LNCaP clone FGC (cell line): ENCODE results near the gene SNAP47.

Experiments
- DNase-seq: peaks from one replicate; pipeline ENCODE4 v3.0.0-alpha.2; 2011; ENCODE audit warnings: low read depth
- H3K4me3 ChIP-seq: 2 replicates; pipeline ENCODE4 v1.5.1; 2011; ENCODE audit warnings: mild to moderate bottlenecking, low read depth, low read length, control low read depth
- TF ChIP-seq, protein P1 (sequence below): IDR thresholded peaks from 2 replicates; pipeline ENCODE4 v1.5.1; 2012; ENCODE audit warnings: mild to moderate bottlenecking; ENCODE audit not compliant: control insufficient read depth, insufficient read depth; ENCODE audit errors: extremely low read depth

Gene SNAP47

DNA sequence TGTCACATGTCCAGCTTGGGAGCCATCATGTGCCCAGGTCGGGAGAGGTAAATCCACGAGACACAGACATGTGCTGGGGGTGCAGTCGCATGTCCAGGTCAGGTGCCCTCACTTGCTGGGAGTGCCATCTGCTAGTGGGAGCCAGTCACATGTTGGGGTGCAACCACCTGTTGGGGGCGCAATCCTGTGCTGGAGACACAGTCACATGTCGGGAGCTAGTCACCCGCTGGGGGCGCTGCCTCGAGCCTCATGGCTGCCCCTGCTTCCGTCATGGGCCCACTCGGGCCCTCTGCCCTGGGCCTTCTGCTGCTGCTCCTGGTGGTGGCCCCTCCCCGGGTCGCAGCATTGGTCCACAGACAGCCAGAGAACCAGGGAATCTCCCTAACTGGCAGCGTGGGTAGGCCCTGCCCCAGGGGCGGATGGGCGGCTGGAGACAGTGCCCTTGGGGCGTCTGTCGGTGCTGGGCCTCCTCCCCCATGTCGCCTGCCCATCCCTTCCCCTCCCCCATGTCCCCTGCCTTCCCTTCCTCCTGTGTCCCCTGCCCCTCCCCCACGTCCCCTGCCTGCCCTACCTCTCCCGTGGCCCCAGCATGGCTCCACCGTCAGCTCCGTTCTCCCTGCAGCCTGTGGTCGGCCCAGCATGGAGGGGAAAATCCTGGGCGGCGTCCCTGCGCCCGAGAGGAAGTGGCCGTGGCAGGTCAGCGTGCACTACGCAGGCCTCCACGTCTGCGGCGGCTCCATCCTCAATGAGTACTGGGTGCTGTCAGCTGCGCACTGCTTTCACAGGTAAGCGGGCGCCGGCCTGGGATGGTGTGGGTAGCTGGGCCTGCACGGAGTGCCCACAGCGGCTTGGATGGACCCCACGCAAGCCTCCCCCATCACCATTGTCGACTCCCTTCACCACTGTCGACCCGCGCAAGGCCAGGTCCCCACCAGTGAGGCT lies 80.5 kb downstream of the SNAP47 start, which contains the start of gene PRSS38:
PRSS38 (plus strand) TSS at position 208 of the 942 bp plus-strand sequence; CDS start at position 250, 42 bp downstream.
- TF ChIP-seq, protein P1, sequence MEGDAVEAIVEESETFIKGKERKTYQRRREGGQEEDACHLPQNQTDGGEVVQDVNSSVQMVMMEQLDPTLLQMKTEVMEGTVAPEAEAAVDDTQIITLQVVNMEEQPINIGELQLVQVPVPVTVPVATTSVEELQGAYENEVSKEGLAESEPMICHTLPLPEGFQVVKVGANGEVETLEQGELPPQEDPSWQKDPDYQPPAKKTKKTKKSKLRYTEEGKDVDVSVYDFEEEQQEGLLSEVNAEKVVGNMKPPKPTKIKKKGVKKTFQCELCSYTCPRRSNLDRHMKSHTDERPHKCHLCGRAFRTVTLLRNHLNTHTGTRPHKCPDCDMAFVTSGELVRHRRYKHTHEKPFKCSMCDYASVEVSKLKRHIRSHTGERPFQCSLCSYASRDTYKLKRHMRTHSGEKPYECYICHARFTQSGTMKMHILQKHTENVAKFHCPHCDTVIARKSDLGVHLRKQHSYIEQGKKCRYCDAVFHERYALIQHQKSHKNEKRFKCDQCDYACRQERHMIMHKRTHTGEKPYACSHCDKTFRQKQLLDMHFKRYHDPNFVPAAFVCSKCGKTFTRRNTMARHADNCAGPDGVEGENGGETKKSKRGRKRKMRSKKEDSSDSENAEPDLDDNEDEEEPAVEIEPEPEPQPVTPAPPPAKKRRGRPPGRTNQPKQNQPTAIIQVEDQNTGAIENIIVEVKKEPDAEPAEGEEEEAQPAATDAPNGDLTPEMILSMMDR = no peak
- no peak for DNase-seq
- H3K4me3 ChIP-seq = no peak within 1 kb of the TSS

DNA sequence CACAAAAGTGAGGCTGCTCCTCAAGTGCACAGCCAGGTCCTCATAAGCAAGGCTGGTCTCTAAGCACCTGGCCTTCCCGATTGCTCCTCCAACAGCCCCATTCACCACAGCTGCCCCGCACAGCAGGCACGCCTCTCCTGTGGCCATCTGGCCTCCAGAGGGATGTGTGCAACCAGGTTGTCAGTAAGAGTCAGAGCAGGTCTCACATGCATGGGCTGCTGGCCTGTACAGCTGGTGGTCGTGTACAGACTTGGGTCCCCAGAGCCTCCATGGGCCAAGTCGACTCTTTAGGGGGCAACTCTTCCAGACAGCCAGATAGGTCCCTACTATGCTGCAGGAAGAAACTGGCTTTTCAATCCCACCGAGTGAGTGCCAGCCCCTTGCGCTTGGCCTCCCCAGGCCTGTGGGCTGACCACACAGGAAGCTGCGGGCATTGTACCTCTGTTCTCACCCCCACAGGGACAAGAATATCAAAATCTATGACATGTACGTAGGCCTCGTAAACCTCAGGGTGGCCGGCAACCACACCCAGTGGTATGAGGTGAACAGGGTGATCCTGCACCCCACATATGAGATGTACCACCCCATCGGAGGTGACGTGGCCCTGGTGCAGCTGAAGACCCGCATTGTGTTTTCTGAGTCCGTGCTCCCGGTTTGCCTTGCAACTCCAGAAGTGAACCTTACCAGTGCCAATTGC lies 81.7 kb downstream of the SNAP47 start:
- no peak overlapping the region for H3K4me3 ChIP-seq
- DNase-seq = no peak
- TF ChIP-seq, protein P1 = no peak

DNA sequence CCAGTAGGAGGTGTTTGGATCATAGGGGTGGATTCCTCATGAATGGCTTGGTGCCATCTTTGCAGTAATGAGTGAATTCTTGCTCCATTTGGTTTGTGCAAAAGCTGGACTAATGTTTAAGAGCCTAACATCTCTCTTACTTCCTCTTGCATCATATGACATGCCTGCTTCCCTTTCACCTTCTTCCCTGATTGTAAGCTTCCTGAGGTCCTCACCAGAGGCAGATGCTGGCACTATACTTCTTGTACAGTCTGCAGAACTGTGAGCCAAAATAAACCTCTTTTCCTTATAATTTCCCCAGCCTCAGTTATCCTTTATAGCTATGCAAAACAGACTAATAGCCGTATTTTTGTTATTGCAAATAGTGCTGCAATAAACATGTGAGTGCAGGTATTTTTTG lies 88.3 kb downstream of the SNAP47 start:
- DNase-seq = no peak
- no peak overlapping the region for H3K4me3 ChIP-seq
- TF ChIP-seq, protein P1 = no peak

DNA sequence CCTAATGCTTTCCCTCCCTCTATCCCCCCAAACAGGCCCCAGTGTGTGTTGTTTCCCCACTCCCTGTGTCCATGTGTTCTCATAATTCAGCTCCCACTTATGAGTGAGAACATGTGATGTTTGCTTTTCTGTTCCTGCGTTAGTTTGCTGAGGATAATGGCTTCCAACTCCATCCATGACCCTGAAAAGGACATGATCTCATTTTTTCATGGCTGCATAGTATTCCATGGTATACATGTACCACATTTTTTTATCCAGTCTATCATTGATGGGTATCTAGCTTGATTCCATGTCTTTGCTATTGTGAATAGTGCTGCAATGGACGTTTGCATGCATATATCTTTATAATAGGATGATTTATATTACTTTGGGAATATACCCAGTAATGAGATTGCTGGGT lies 89.0 kb downstream of the SNAP47 start:
- no peak overlapping the region for H3K4me3 ChIP-seq
- TF ChIP-seq, protein P1 = no peak
- no peak for DNase-seq

DNA sequence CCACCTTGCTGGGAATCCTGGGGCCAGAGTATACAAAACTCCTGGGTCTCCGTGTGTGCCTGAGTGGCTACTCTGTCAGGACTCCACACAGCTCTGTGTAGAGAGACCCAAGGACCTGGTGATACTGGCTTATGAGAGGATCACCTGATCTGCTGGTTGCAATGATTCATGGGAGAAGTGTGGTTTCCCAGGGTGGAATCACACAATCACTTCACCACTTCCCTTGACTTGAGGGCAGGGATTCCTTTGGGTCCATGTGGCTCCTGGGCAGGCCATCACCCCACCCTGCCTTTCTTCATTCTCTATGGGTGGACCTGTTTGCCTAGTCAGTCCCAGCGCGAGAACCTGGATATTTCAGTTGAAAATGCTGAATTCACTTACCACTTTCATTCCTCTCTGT lies 93.6 kb downstream of the SNAP47 start:
- TF ChIP-seq, protein P1 = no peak
- H3K4me3 ChIP-seq = no peak overlapping the region
- DNase-seq = no peak
